H1 (cell line): ENCODE results near the gene MALSU1. TPM values are rescaled to one million over a fixed set of nuclear protein-coding genes. Genes with fewer than 3 reads are reported as not detected.
A peak's percentile ranks its signal among the peaks of the same experiment; 100 is the strongest.

Experiments used
- CTCF ChIA-PET: fragments of 300-600 bp; sonication (Branson Sonifier 250); formaldehyde crosslinking; loops from one replicate; lab custom pipeline; 2021; ENCODE audit not compliant: partially characterized antibody; lab: Charles Lee
- POLR2A ChIA-PET: fragments of 300-600 bp; sonication (Branson Sonifier 250); formaldehyde crosslinking; loops from one replicate; lab custom pipeline; 2021; ENCODE audit warnings: inconsistent platforms; ENCODE audit not compliant: partially characterized antibody; lab: Charles Lee
- DNase-seq, 2 experiments: peaks; one replicate each; pipeline versions ENCODE4 v3.0.0 to v3.0.0-alpha.2; 2010 to 2022; ENCODE audit warnings: low spot score in 2 of 2, low read depth in 1 of 2, mixed read lengths in 1 of 2
- FAIRE-seq: peaks from 2 replicates; lab custom pipeline; 2011; peaks lifted over from hg19 to GRCh38; lab: Jason Lieb, UNC
- H2AFZ ChIP-seq: 2 replicates; pipeline ENCODE4 v1.8.1; 2012; ENCODE audit warnings: low read length, inconsistent platforms
- H2AK5ac ChIP-seq: 2 replicates; pipeline ENCODE4 v1.6.1; 2013; ENCODE audit warnings: low read depth, low read length
- H2BK120ac ChIP-seq: replicated peaks from 2 replicates; pipeline ENCODE3; 2013; ENCODE audit warnings: low read depth, low read length, inconsistent platforms
- H2BK12ac ChIP-seq: 2 replicates; pipeline ENCODE4 v1.6.1; 2013; ENCODE audit warnings: low read depth, low read length
- H2BK15ac ChIP-seq: 2 replicates; pipeline ENCODE4 v1.6.1; 2013; ENCODE audit warnings: low read length
- H2BK20ac ChIP-seq: 2 replicates; pipeline ENCODE4 v1.6.1; 2013; ENCODE audit warnings: low read length
- H2BK5ac ChIP-seq: 2 replicates; pipeline ENCODE4 v1.6.1; 2013; ENCODE audit warnings: low read depth, low read length
- H3K14ac ChIP-seq: 2 replicates; pipeline ENCODE4 v1.6.1; 2013; ENCODE audit warnings: inconsistent platforms; ENCODE audit not compliant: insufficient read length
- H3K18ac ChIP-seq: 2 replicates; pipeline ENCODE4 v1.6.1; 2013; ENCODE audit warnings: low read length; ENCODE audit errors: extremely low read depth
- H3K23ac ChIP-seq: 2 replicates; pipeline ENCODE4 v1.6.1; 2013; ENCODE audit warnings: inconsistent platforms; ENCODE audit not compliant: insufficient read length
- H3K23me2 ChIP-seq: 2 replicates; pipeline ENCODE4 v1.6.1; 2013; ENCODE audit warnings: low read depth, low read length
- H3K27ac ChIP-seq: 2 replicates; pipeline ENCODE4 v1.6.1; 2011; ENCODE audit warnings: low read depth, low read length, inconsistent platforms
- H3K27me3 ChIP-seq, 4 experiments: replicated peaks in 1 of 4; 1 replicate in 1 of 4; 2 replicates in 3 of 4; pipeline versions ENCODE4 v1.6.1 to v1.8.1; 2011 to 2013; ENCODE audit warnings: low read length in 3 of 4, mild to moderate bottlenecking in 3 of 4, inconsistent platforms in 2 of 4, mixed read lengths in 2 of 4, moderate library complexity in 1 of 4; ENCODE audit not compliant: control insufficient read depth in 3 of 4, insufficient read depth in 3 of 4; ENCODE audit errors: extremely low read depth in 1 of 4
- H3K36me3 ChIP-seq, 4 experiments: 2 replicates each; pipeline versions ENCODE4 v1.6.1 to v1.8.1; 2011 to 2013; ENCODE audit warnings: mild to moderate bottlenecking in 4 of 4, low read length in 3 of 4, moderate library complexity in 2 of 4, control low read depth in 1 of 4, inconsistent platforms in 1 of 4; ENCODE audit not compliant: insufficient read depth in 4 of 4, control insufficient read depth in 2 of 4
- H3K4ac ChIP-seq: replicated peaks from 2 replicates; pipeline ENCODE3; 2013; ENCODE audit warnings: low read length, low read depth, mixed read lengths, inconsistent platforms; ENCODE audit not compliant: insufficient read length
- H3K4me1 ChIP-seq, 4 experiments: replicated peaks in 1 of 4; 1 replicate in 1 of 4; 2 replicates in 3 of 4; pipeline versions ENCODE4 v1.6.1 to v1.8.1; 2011 to 2013; ENCODE audit warnings: low read length in 3 of 4, inconsistent platforms in 2 of 4, mixed read lengths in 1 of 4; ENCODE audit not compliant: insufficient read depth in 4 of 4, control insufficient read depth in 3 of 4
- H3K4me2 ChIP-seq, 2 experiments: 2 replicates each; pipeline versions ENCODE4 v1.6.1 to v1.8.1; 2011 to 2013; ENCODE audit warnings: low read depth in 2 of 2, low read length in 2 of 2, control low read depth in 1 of 2, inconsistent platforms in 1 of 2, mild to moderate bottlenecking in 1 of 2; ENCODE audit not compliant: insufficient read depth in 1 of 2
- H3K4me3 ChIP-seq, 4 experiments: fragments of 200-600, 300-600 bp in 1 of 4; sonication (generic), shearing (Covaris generic), sonication (Bioruptor Twin) in 1 of 4; 2 replicates each; pipeline versions ENCODE4 v1.5.1 to v1.8.1; 2011 to 2016; ENCODE audit warnings: low read length in 4 of 4, low read depth in 3 of 4, control low read depth in 2 of 4, inconsistent platforms in 2 of 4, mild to moderate bottlenecking in 2 of 4, mixed read lengths in 1 of 4, moderate library complexity in 1 of 4; ENCODE audit not compliant: insufficient read depth in 2 of 4; ENCODE audit errors: extremely low read depth in 1 of 4
- H3K56ac ChIP-seq: replicated peaks from 2 replicates; pipeline ENCODE3; 2013; ENCODE audit warnings: low read depth, mild to moderate bottlenecking, mixed read lengths, low read length, inconsistent platforms; ENCODE audit not compliant: insufficient read length
- H3K79me1 ChIP-seq: 2 replicates; pipeline ENCODE4 v1.6.1; 2013; ENCODE audit warnings: low read depth, low read length, control low read depth
- H3K79me2 ChIP-seq, 2 experiments: 2 replicates each; pipeline versions ENCODE4 v1.6.1 to v1.8.1; 2012 to 2013; ENCODE audit warnings: low read length in 2 of 2, mild to moderate bottlenecking in 2 of 2, inconsistent platforms in 1 of 2; ENCODE audit not compliant: insufficient read depth in 2 of 2, control insufficient read depth in 1 of 2
- H3K9ac ChIP-seq, 4 experiments: replicated peaks in 1 of 4; 1 replicate in 1 of 4; 2 replicates in 3 of 4; pipeline versions ENCODE4 v1.6.1 to v1.8.1; 2011 to 2013; ENCODE audit warnings: low read depth in 3 of 4, low read length in 3 of 4, control low read depth in 2 of 4, mild to moderate bottlenecking in 2 of 4, moderate library complexity in 2 of 4, inconsistent platforms in 1 of 4; ENCODE audit errors: extremely low read depth in 1 of 4
- H3K9me3 ChIP-seq, 2 experiments: 2 replicates each; pipeline versions ENCODE4 v1.6.1 to v1.8.1; 2012 to 2013; ENCODE audit warnings: mild to moderate bottlenecking in 2 of 2, moderate library complexity in 2 of 2, control low read depth in 1 of 2, inconsistent platforms in 1 of 2, low read depth in 1 of 2, low read length in 1 of 2, mixed read lengths in 1 of 2; ENCODE audit not compliant: insufficient read depth in 2 of 2
- H4K20me1 ChIP-seq, 2 experiments: replicated peaks in 1 of 2; 2 replicates each; pipeline versions ENCODE3 to v1.8.1; 2011 to 2013; ENCODE audit warnings: inconsistent platforms in 2 of 2, low read length in 2 of 2, mild to moderate bottlenecking in 1 of 2; ENCODE audit not compliant: insufficient read depth in 2 of 2, control insufficient read depth in 1 of 2
- H4K5ac ChIP-seq: 2 replicates; pipeline ENCODE4 v1.6.1; 2013; ENCODE audit warnings: low read length, low read depth, mixed read lengths, inconsistent platforms; ENCODE audit not compliant: insufficient read length
- H4K8ac ChIP-seq: 2 replicates; pipeline ENCODE4 v1.8.0; 2013; ENCODE audit warnings: mild to moderate bottlenecking, moderate library complexity, low read length, inconsistent platforms; ENCODE audit not compliant: insufficient read depth; ENCODE audit errors: extremely low read depth
- H4K91ac ChIP-seq: replicated peaks from 2 replicates; pipeline ENCODE3; 2013; ENCODE audit warnings: low read length, mixed read lengths, inconsistent platforms; ENCODE audit not compliant: insufficient read length
- RAD21 ChIP-seq, 2 experiments: IDR thresholded peaks in 1 of 2; conservative IDR thresholded peaks in 1 of 2; 2 replicates each; pipeline ENCODE4 v1.6.1; 2011; ENCODE audit warnings: low read depth in 2 of 2, low read length in 2 of 2, improper control_type of control experiment in 1 of 2, inconsistent platforms in 1 of 2, mild to moderate bottlenecking in 1 of 2, moderate library complexity in 1 of 2
- SP1 ChIP-seq: IDR thresholded peaks from 2 replicates; pipeline ENCODE4 v1.6.1; 2011; ENCODE audit warnings: low read depth, low read length
- WGBS, 2 experiments: shearing (Covaris generic) in 1 of 2; methylation state at CpG; one replicate each; pipeline versions ENCODE4 v1.1.6 to v1.1.7; 2013 to 2015; ENCODE audit warnings: low lambda C conversion rate in 2 of 2, mixed read lengths in 2 of 2, inconsistent platforms in 1 of 2, low coverage in 1 of 2, missing lambda C conversion rate in 1 of 2; ENCODE audit not compliant: insufficient replicate concordance in 2 of 2, insufficient coverage in 1 of 2, insufficient read length in 1 of 2; ENCODE audit errors: extremely low coverage in 1 of 2, missing lambda C conversion rate in 1 of 2; 5-methylcytosine and 5-hydroxymethylcytosine counted together
- polyA plus RNA-seq, 7 experiments: library from polyadenylated mRNA; depleted of rRNA in 3 of 7; stranded (reverse) in 5 of 7; unstranded in 2 of 7; fragments of >200 nt in 5 of 7; fragments of 200-250 nt in 2 of 7; gene quantifications; 1 replicate in 5 of 7; 2 replicates in 1 of 7; 4 replicates in 1 of 7; pipeline versions ENCODE4 v1.2.1 to v1.2.3, GENCODE V29; 2011 to 2013; ENCODE audit warnings: missing spikeins in 2 of 7, mixed read lengths in 2 of 7
- total RNA-seq: library from RNA; stranded (reverse); fragmentation: NEBNext Ultra II Directional; extraction: Animal tissue kit (Norgen Biotek cat#: 25700); gene quantifications from 2 replicates; pipeline ENCODE4 v1.2.1, GENCODE V29; 2021
- TF ChIP-seq, protein P1 (sequence below), 3 experiments: IDR thresholded peaks; 1 replicate in 2 of 3; 2 replicates in 1 of 3; pipeline versions ENCODE4 v1.5.1 to v1.6.1; 2011; ENCODE audit warnings: low read length in 3 of 3, mild to moderate bottlenecking in 3 of 3, inconsistent platforms in 2 of 3, low read depth in 1 of 3, moderate library complexity in 1 of 3; ENCODE audit not compliant: insufficient read depth in 1 of 3; ENCODE audit errors: control extremely low read depth in 1 of 3

Gene MALSU1
- total and polyA plus RNA-seq, 2 of the 8 experiments (the other 6 are each of a cell fraction or from before 2014, with no cell fraction given): 73.5 to 84.0 TPM

DNA sequence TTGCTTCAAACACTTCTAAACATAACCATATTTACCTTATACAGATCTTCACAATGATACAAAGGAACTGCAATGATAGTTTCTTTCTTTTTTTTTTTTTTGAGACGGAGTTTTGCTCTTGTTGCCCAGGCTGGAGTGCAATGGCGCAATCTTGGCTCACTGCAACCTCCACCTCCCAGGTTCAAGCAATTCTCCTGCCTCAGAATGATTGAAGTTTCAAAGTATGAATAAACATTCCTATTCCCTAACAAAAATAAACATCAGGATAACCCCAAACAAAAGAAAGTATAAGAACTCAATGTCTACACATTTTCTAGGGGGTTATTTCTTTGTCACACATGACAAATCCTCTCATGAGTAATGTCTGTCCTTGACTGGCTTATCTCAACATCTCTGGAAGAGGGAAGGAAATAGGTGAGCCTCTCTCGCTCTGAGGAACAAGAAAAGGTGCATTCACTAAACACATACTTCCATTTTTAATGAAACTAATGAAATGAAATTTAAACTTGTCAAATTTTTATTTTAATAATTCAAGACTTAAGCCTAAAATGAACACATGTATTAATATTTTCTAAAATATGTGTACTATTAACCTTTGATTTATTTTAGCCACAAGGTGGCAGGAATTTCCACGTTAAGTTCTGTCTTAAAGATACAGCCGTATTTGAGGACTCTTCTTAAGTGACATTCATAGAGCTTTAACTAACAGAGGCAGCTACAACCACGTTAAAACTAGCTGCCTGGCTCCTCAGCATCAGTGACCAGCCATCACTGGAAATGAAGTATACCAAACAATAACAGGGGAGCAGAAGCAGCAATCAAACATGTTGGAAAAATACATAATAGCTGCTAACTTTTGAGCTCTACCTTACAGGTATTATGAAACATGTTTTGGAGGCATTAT is 58.3 kb downstream of the MALSU1 start:
- Histone ChIP-seq H4K8ac (no peak overlapping the region), H3K23me2 (no peaks in the 10 kb centered on the region), H3K27ac (no peak overlapping the region), H3K4me3 (no peak overlapping the region), H2AFZ (no peak overlapping the region), H3K79me1 (no peaks in the 10 kb centered on the region), H3K4me2 (no peak overlapping the region), H3K56ac (no peak overlapping the region), H3K4me1 (no peaks in the 10 kb centered on the region), H3K4ac (no peak overlapping the region), H2BK15ac (no peak overlapping the region), H2BK12ac (no peak overlapping the region), H3K9ac (no peak overlapping the region), H4K91ac (no peak overlapping the region), H2BK120ac (no peak overlapping the region), H3K27me3 (no peaks in the 10 kb centered on the region), H3K23ac (no peak overlapping the region), H2AK5ac (no peak overlapping the region), H2BK5ac (no peak overlapping the region), H4K20me1 (peaks cover 0 to 12% of the 10 kb centered on the region in 2 experiments), H3K36me3 (peaks cover 2 to 25% (median 9%) of the 10 kb centered on the region in 4 experiments; a peak in 5 of 8 replicates), H4K5ac (no peak overlapping the region), H3K14ac (no peak overlapping the region), H3K18ac (no peak overlapping the region), H3K79me2 (peaks cover 0 to 89% of the 10 kb centered on the region in 2 experiments; a peak in 2 of 4 replicates), H3K9me3 (no peaks in the 10 kb centered on the region), H2BK20ac (no peak overlapping the region)
- WGBS, 2 experiments: 84% methylated on average over 6 of the region's 6 CpGs; no CpG with 5 or more reads in 1 of the 2 experiments
- no peak for FAIRE-seq
- CTCF ChIA-PET: interaction anchor here (0.7 to 1.7 kb wide), 25 partner anchors 8 to 187 kb away, joined by 3 to 7 read pairs (median 4); no protein-coding TSS in a partner anchor
- POLR2A ChIA-PET: interaction anchor here (1.2 to 1.5 kb wide), 5 partner anchors 53 to 174 kb away, joined by 3 to 12 read pairs (median 5); partner anchors contain the start of gene IGF2BP3
- DNase-seq: no peak
- TF ChIP-seq SP1: no peak
- TF ChIP-seq RAD21 (IDR thresholded peaks at IDR 0.05 in 1 of 2, conservative IDR thresholded peaks at IDR 0.05 in 1 of 2; ENCODE audit: low read depth in 2 of 2, low read length in 2 of 2): peak; percentile 26 to 31; a peak in 3 of 4 replicates
- TF ChIP-seq, protein P1, sequence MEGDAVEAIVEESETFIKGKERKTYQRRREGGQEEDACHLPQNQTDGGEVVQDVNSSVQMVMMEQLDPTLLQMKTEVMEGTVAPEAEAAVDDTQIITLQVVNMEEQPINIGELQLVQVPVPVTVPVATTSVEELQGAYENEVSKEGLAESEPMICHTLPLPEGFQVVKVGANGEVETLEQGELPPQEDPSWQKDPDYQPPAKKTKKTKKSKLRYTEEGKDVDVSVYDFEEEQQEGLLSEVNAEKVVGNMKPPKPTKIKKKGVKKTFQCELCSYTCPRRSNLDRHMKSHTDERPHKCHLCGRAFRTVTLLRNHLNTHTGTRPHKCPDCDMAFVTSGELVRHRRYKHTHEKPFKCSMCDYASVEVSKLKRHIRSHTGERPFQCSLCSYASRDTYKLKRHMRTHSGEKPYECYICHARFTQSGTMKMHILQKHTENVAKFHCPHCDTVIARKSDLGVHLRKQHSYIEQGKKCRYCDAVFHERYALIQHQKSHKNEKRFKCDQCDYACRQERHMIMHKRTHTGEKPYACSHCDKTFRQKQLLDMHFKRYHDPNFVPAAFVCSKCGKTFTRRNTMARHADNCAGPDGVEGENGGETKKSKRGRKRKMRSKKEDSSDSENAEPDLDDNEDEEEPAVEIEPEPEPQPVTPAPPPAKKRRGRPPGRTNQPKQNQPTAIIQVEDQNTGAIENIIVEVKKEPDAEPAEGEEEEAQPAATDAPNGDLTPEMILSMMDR (IDR thresholded peaks at IDR 0.05; ENCODE audit: control extremely low read depth in 1 of 3, insufficient read depth in 1 of 3, low read depth in 1 of 3, low read length in 3 of 3): peak in 2 of 3 experiments; percentile 5 to 6; a peak in 2 of 4 replicates
